ENCODE results near the gene CCL3. TPM values are rescaled to one million over a fixed set of nuclear protein-coding genes. Genes with fewer than 3 reads are reported as not detected.
"Not testable (repeated sequence)": the region's sequence is repeated elsewhere in the genome, so short reads cannot be mapped to it uniquely, and the experiment has no call there.

Gene CCL3
- total RNA-seq, 1 experiment from 2014 or later = not detected

DNA sequence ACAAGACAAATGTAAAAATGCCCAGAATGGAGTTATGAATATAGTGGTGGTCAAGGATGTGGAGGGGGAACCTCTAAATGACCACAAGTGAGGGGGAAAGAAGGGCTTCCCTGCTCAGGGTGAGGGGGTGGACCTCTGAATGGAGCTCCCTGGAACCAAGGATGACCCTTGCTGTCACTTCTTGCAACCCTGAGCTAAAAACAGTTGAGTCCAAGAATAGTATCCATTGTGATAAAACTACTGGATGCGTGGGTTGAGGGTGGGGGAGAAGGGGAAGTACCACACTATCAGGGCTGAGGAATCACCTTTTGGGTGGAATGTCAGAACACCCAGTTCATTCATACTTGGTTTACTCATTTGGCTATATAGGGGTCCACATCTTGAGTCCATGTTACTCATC, 9.1 kb upstream of the CCL3 start:
- H3K27ac Mint-ChIP-seq (ENCODE audit: unreplicated experiment); BruUV-seq (replicated peaks): not testable (repeated sequence)

DNA sequence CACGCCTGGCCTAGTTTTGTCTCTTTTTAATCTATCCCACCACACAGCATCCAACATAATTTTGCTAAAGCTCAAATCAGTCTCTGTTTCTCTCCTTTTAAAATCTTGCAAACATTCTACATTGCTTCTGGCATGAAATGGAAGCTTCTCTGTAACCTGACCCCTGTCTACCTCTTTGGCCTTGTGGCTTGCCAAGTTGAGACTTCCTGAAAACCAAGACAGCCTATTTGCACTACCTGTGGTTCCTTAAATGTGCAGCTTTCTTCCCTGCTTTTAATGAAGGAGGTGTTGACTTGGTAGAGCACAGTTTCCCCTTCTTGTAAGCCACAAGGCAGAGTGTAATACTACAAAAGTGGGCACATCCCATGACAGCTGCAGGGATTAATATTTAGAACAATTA, 6.0 kb upstream of the CCL3 start:
- TF ChIP-seq, protein P1, sequence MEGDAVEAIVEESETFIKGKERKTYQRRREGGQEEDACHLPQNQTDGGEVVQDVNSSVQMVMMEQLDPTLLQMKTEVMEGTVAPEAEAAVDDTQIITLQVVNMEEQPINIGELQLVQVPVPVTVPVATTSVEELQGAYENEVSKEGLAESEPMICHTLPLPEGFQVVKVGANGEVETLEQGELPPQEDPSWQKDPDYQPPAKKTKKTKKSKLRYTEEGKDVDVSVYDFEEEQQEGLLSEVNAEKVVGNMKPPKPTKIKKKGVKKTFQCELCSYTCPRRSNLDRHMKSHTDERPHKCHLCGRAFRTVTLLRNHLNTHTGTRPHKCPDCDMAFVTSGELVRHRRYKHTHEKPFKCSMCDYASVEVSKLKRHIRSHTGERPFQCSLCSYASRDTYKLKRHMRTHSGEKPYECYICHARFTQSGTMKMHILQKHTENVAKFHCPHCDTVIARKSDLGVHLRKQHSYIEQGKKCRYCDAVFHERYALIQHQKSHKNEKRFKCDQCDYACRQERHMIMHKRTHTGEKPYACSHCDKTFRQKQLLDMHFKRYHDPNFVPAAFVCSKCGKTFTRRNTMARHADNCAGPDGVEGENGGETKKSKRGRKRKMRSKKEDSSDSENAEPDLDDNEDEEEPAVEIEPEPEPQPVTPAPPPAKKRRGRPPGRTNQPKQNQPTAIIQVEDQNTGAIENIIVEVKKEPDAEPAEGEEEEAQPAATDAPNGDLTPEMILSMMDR (IDR thresholded peaks at IDR 0.05; ENCODE audit: insufficient read depth in 1 of 2, low read depth in 1 of 2, low read length in 1 of 2, severe bottlenecking in 1 of 2, unreplicated experiment in 1 of 2) = no peak
- no peaks in the 10 kb centered on the region for H3K36me3 ChIP-seq (ENCODE audit: control insufficient read depth, insufficient read depth, low read length)
- no peaks in the 10 kb centered on the region for H3K27me3 ChIP-seq (replicated peaks; ENCODE audit: control insufficient read depth, insufficient read depth, low read length)
- no peaks in the 10 kb centered on the region for H3K36me3 Mint-ChIP-seq (ENCODE audit: insufficient read depth, unreplicated experiment)
- ChIA-PET CTCF (no interaction called here), POLR2A (no interaction called here)
- no peaks in the 10 kb centered on the region for H3K9me3 Mint-ChIP-seq (ENCODE audit: unreplicated experiment)
- no peaks in the 10 kb centered on the region for H3K9me3 ChIP-seq
- no peak overlapping the region for H3K4me3 Mint-ChIP-seq (ENCODE audit: unreplicated experiment)
- BruUV-seq (replicated peaks) = no TSS peak
- no peaks in the 10 kb centered on the region for H3K4me1 Mint-ChIP-seq (ENCODE audit: low read depth, unreplicated experiment)
- peaks cover 14% of the 10 kb centered on the region for H3K27me3 Mint-ChIP-seq (ENCODE audit: insufficient read depth, unreplicated experiment)
- H3K4me3 ChIP-seq (ENCODE audit: low read depth, low read length) = no peak overlapping the region
- no peak for DNase-seq
- H3K4me1 ChIP-seq = no peaks in the 10 kb centered on the region
- intact Hi-C loops (cut with micrococcal nuclease; ENCODE audit: unreplicated experiment) = no loop called here
- no peak overlapping the region for H3K27ac Mint-ChIP-seq (ENCODE audit: unreplicated experiment)

More for the DNA sequence above, 9.1 kb upstream of the CCL3 start:
- H3K9me3 Mint-ChIP-seq (ENCODE audit: unreplicated experiment); H3K27me3 ChIP-seq (replicated peaks; ENCODE audit: control insufficient read depth, insufficient read depth, low read length); H3K4me3 Mint-ChIP-seq (ENCODE audit: unreplicated experiment); H3K4me1 Mint-ChIP-seq (ENCODE audit: low read depth, unreplicated experiment); H3K36me3 Mint-ChIP-seq (ENCODE audit: insufficient read depth, unreplicated experiment); DNase-seq; intact Hi-C loops (cut with micrococcal nuclease; ENCODE audit: unreplicated experiment); POLR2A ChIA-PET; H3K9me3 ChIP-seq; CTCF ChIA-PET; H3K4me3 ChIP-seq (ENCODE audit: low read depth, low read length); H3K4me1 ChIP-seq; H3K36me3 ChIP-seq (ENCODE audit: control insufficient read depth, insufficient read depth, low read length): not testable (repeated sequence)
- peaks cover 14% of the 10 kb centered on the region for H3K27me3 Mint-ChIP-seq (ENCODE audit: insufficient read depth, unreplicated experiment)

DNA sequence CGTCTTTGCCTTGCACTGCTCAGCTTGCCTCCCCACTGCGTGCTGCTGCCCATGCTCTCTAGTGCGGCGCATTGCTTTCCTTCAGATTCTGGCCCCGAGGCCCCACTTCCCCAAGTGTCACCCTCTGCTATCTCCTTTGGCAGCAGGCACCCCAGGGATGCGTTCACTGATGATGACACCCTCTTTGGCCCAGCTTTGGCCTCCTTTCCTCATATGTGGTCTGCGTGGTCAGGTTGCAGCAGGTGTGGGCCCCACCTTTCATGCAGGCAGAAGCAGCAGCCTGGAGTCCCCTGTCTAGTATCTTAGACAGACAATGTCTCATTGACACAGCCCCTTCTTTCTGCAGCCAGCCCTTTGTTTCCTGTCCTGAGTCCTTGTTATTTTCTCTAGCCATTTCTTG, 4.8 kb upstream of the CCL3 start:
- Mint-ChIP-seq H3K9me3 (ENCODE audit: unreplicated experiment) (no peaks in the 10 kb centered on the region), H3K36me3 (ENCODE audit: insufficient read depth, unreplicated experiment) (no peaks in the 10 kb centered on the region), H3K27ac (ENCODE audit: unreplicated experiment) (no peak overlapping the region), H3K27me3 (ENCODE audit: insufficient read depth, unreplicated experiment) (peaks cover 10% of the 10 kb centered on the region), H3K4me1 (ENCODE audit: low read depth, unreplicated experiment) (no peaks in the 10 kb centered on the region), H3K4me3 (ENCODE audit: unreplicated experiment) (no peak overlapping the region)
- no peak for DNase-seq
- Histone ChIP-seq H3K9me3 (no peaks in the 10 kb centered on the region), H3K27me3 (replicated peaks; ENCODE audit: control insufficient read depth, insufficient read depth, low read length) (no peaks in the 10 kb centered on the region), H3K4me1 (no peaks in the 10 kb centered on the region), H3K36me3 (ENCODE audit: control insufficient read depth, insufficient read depth, low read length) (no peaks in the 10 kb centered on the region), H3K4me3 (ENCODE audit: low read depth, low read length) (no peak overlapping the region)
- CTCF ChIA-PET = no interaction called here
- POLR2A ChIA-PET = no interaction called here
- no TSS peak for BruUV-seq (replicated peaks)
- TF ChIP-seq, protein P1 (IDR thresholded peaks at IDR 0.05; ENCODE audit: insufficient read depth in 1 of 2, low read depth in 1 of 2, low read length in 1 of 2, severe bottlenecking in 1 of 2, unreplicated experiment in 1 of 2) = no peak
- intact Hi-C loops (cut with micrococcal nuclease; ENCODE audit: unreplicated experiment) = no loop called here

DNA sequence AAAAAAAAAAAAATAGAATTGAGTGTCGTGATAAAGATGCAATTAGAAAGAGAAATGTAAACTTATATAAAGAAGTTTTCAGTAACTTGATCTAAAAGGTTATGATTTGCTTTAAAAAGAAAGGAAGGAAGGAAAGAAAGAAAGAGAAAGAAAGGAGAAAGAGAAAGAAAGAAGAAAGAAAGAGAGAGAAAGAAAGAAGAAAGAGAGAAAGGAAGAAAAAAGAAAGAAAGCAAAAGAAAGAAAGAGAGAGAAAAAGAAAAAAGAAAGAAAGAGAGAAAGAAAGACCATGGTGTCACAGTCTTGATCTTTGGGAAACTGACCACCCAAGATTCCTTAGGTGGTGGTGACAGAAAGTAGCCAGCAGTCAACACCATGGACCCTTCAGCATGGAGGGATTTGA, 4.3 kb upstream of the CCL3 start:
- Histone ChIP-seq H3K4me1 (no peaks in the 10 kb centered on the region), H3K36me3 (ENCODE audit: control insufficient read depth, insufficient read depth, low read length) (no peaks in the 10 kb centered on the region), H3K4me3 (ENCODE audit: low read depth, low read length) (no peak overlapping the region), H3K9me3 (no peaks in the 10 kb centered on the region), H3K27me3 (replicated peaks; ENCODE audit: control insufficient read depth, insufficient read depth, low read length) (no peaks in the 10 kb centered on the region; the same call in 1 of the 2 replicates)
- no peaks in the 10 kb centered on the region for H3K9me3 Mint-ChIP-seq (ENCODE audit: unreplicated experiment)
- intact Hi-C loops (cut with micrococcal nuclease; ENCODE audit: unreplicated experiment) = no loop called here
- peaks cover 10% of the 10 kb centered on the region for H3K27me3 Mint-ChIP-seq (ENCODE audit: insufficient read depth, unreplicated experiment)
- H3K4me3 Mint-ChIP-seq (ENCODE audit: unreplicated experiment) = no peak overlapping the region
- no peaks in the 10 kb centered on the region for H3K4me1 Mint-ChIP-seq (ENCODE audit: low read depth, unreplicated experiment)
- POLR2A ChIA-PET = no interaction called here
- CTCF ChIA-PET = no interaction called here
- BruUV-seq (replicated peaks) = no TSS peak
- no peak for DNase-seq
- no peak overlapping the region for H3K27ac Mint-ChIP-seq (ENCODE audit: unreplicated experiment)
- H3K36me3 Mint-ChIP-seq (ENCODE audit: insufficient read depth, unreplicated experiment) = no peaks in the 10 kb centered on the region
- TF ChIP-seq, protein P1 (IDR thresholded peaks at IDR 0.05; ENCODE audit: insufficient read depth in 1 of 2, low read depth in 1 of 2, low read length in 1 of 2, severe bottlenecking in 1 of 2, unreplicated experiment in 1 of 2) = no peak

DNA sequence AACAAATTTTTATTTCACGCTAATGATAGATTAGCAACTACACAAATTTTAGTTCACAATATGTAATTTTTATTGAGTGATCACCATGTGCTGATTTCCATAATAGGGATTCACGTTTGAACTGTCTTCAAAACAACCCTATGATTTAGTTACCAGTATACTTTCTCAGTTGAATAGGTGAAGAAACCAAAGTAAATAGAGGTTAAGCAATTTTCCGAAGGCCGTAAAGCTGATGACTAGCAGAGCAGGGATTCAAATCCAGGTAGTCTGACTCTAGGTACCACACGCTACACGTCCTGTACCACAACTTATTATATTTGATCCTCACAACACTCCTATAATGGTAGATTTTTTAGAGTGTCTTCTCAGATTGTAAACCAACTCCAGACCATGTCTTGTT, 2.8 kb upstream of the CCL3 start:
- BruUV-seq (replicated peaks); H3K36me3 ChIP-seq (ENCODE audit: control insufficient read depth, insufficient read depth, low read length); DNase-seq; H3K36me3 Mint-ChIP-seq (ENCODE audit: insufficient read depth, unreplicated experiment); H3K9me3 Mint-ChIP-seq (ENCODE audit: unreplicated experiment); H3K4me3 ChIP-seq (ENCODE audit: low read depth, low read length); CTCF ChIA-PET; H3K27me3 ChIP-seq (replicated peaks; ENCODE audit: control insufficient read depth, insufficient read depth, low read length); H3K4me1 Mint-ChIP-seq (ENCODE audit: low read depth, unreplicated experiment); intact Hi-C loops (cut with micrococcal nuclease; ENCODE audit: unreplicated experiment); H3K9me3 ChIP-seq; POLR2A ChIA-PET; H3K4me3 Mint-ChIP-seq (ENCODE audit: unreplicated experiment); H3K27ac Mint-ChIP-seq (ENCODE audit: unreplicated experiment); H3K4me1 ChIP-seq: not testable (repeated sequence)
- peaks cover 10% of the 10 kb centered on the region for H3K27me3 Mint-ChIP-seq (ENCODE audit: insufficient read depth, unreplicated experiment)

Measured in Caco-2 (cell line).